ENCODE measurements around the gene TMEFF1.

DNA sequence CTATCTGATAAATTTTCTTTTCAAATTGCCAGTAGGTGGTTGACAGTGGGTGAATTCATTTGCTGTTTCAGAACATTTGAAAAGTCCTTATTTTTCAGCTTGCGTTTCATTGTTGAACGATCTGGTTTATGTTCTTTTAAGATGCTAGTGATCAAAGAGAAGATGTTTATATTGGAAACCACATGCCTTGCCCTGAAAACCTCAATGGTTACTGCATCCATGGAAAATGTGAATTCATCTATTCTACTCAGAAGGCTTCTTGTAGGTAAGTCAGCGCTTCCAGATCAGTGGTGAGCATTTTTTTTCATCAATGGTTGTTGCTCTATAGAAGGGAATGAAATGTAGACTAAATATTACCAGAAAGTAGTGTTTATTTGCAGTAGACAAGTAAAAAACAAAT is 88.3 kb downstream of the TMEFF1 start:
- TF ChIP-seq, protein P1, sequence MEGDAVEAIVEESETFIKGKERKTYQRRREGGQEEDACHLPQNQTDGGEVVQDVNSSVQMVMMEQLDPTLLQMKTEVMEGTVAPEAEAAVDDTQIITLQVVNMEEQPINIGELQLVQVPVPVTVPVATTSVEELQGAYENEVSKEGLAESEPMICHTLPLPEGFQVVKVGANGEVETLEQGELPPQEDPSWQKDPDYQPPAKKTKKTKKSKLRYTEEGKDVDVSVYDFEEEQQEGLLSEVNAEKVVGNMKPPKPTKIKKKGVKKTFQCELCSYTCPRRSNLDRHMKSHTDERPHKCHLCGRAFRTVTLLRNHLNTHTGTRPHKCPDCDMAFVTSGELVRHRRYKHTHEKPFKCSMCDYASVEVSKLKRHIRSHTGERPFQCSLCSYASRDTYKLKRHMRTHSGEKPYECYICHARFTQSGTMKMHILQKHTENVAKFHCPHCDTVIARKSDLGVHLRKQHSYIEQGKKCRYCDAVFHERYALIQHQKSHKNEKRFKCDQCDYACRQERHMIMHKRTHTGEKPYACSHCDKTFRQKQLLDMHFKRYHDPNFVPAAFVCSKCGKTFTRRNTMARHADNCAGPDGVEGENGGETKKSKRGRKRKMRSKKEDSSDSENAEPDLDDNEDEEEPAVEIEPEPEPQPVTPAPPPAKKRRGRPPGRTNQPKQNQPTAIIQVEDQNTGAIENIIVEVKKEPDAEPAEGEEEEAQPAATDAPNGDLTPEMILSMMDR (IDR thresholded peaks at IDR 0.05) = no peak
- TF ChIP-seq EP300 (IDR thresholded peaks at IDR 0.05) (no peak), POLR2AphosphoS5 (IDR thresholded peaks at IDR 0.05) (no peak), POLR2A (IDR thresholded peaks at IDR 0.05) (no peak)

Measured in gastroesophageal sphincter (tissue), 3 donors.